ENCODE data around the gene TSBP1.

The TSBP1 gene

GRCh38 chr6:32353348-32353747 is 18.4 kb downstream of the TSBP1 start:
- H3K4me3 ChIP-seq (ENCODE audit: low read depth, low read length), result no peak overlapping the region
- TF ChIP-seq, protein P1, sequence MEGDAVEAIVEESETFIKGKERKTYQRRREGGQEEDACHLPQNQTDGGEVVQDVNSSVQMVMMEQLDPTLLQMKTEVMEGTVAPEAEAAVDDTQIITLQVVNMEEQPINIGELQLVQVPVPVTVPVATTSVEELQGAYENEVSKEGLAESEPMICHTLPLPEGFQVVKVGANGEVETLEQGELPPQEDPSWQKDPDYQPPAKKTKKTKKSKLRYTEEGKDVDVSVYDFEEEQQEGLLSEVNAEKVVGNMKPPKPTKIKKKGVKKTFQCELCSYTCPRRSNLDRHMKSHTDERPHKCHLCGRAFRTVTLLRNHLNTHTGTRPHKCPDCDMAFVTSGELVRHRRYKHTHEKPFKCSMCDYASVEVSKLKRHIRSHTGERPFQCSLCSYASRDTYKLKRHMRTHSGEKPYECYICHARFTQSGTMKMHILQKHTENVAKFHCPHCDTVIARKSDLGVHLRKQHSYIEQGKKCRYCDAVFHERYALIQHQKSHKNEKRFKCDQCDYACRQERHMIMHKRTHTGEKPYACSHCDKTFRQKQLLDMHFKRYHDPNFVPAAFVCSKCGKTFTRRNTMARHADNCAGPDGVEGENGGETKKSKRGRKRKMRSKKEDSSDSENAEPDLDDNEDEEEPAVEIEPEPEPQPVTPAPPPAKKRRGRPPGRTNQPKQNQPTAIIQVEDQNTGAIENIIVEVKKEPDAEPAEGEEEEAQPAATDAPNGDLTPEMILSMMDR (IDR thresholded peaks at IDR 0.05; ENCODE audit: borderline replicate concordance, insufficient read depth, low read depth, low read length), result no peak

GRCh38 chr6:32340242-32340641 is 31.5 kb downstream of the TSBP1 start:
- no peak overlapping the region for H3K4me3 ChIP-seq (ENCODE audit: low read depth, low read length)
- TF ChIP-seq, protein P1 (IDR thresholded peaks at IDR 0.05; ENCODE audit: borderline replicate concordance, insufficient read depth, low read depth, low read length), result no peak

DNA sequence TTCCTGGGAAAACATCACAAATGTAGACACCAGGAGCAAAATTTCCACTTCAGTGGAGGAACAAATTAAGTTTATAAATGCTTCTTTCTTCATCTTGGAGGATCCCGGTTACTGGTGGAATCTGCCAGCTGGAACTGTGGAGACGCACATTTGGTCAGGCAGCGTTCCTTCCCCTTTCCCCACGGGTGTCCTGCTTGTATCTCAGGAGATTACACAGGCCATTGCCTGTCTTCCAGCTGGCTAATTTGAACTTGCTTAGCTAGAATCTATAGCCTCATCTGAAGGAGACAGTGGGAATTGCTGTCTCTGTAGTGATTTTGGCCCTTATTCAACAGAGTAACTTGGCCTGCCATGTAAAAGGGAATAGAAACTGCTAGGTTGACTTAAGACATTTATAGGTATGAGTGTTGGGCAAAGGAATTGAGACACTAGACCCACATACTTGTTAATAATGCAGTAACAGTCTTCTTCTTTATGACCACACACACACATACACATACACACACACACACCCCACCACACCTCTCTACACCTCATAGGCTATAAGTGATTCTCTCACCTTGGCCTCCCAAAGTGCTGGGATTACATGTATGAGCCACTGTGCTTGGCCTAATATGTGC is 34.4 kb downstream of the TSBP1 start:
- TF ChIP-seq, protein P1 (IDR thresholded peaks at IDR 0.05; ENCODE audit: borderline replicate concordance, insufficient read depth, low read depth, low read length), result no peak
- H3K4me3 ChIP-seq (ENCODE audit: low read depth, low read length), result no peak overlapping the region

DNA sequence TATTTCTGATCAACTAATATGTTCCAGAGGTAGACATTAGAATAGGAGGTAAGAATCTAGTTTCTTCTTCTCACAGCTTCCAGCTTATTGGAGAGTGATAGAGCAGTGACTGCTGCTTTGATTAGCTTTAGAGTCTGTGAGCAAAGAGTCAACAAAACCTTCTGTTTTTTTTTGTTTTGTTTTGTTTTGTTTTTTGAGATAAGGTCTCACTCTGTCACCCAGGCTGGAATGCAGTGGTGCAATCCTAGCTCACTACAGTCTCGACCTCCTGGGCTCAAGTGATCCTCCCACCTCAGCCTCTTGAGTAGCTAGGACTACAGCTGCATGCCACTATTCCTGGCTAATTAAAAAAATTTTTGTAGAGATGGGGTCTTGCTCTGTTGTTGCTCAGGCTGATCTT is 39.3 kb downstream of the TSBP1 start:
- TF ChIP-seq, protein P1 (IDR thresholded peaks at IDR 0.05; ENCODE audit: borderline replicate concordance, insufficient read depth, low read depth, low read length), result no peak
- no peak overlapping the region for H3K4me3 ChIP-seq (ENCODE audit: low read depth, low read length)

DNA sequence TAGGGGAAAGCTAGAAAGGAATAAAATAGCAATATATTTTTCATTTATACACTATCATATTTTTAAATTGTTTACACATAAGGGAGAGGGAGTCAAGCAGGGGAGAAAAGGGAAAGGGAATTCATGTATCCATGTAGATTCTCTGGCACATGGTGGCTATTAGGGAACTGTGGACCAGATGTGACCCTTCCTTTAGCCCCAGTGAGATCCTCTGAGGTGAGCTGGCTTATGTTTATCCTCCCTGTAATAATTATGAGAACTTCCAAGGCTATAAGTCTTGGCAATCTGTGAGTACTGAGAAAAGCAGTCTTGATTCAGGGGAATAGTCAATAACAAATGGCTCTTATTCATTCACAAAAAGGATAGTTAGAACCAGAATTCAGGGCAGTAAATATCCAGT is 42.6 kb downstream of the TSBP1 start:
- H3K4me3 ChIP-seq (ENCODE audit: low read depth, low read length), result no peak overlapping the region
- TF ChIP-seq, protein P1 (IDR thresholded peaks at IDR 0.05; ENCODE audit: borderline replicate concordance, insufficient read depth, low read depth, low read length), result no peak

GRCh38 chr6:32327103-32327502 is 44.6 kb downstream of the TSBP1 start:
- TF ChIP-seq, protein P1 (IDR thresholded peaks at IDR 0.05; ENCODE audit: borderline replicate concordance, insufficient read depth, low read depth, low read length), result no peak
- no peak overlapping the region for H3K4me3 ChIP-seq (ENCODE audit: low read depth, low read length)

DNA sequence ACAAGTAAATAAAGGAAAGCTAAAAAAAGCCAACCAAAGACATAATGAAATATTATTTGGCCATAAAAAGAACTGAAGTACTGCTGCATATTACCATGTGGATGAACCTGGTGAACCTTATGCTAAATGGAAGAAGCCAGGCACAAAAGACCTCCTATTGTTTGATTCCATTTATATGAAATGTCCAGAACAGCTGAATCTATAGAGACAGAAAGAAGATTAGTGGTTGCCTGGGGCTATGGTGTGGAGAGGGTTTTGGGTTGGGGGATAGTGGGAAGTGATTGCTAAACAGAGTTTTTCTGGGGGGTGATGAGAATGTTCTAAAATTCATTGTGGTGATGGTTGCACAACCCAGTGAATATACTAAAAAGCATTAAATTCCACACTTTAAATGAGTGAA is 53.2 kb downstream of the TSBP1 start:
- TF ChIP-seq, protein P1 (IDR thresholded peaks at IDR 0.05; ENCODE audit: borderline replicate concordance, insufficient read depth, low read depth, low read length), result no peak
- H3K4me3 ChIP-seq (ENCODE audit: low read depth, low read length), result no peak overlapping the region
